HG03432 (cell line): ENCODE measurements around the gene CHCHD4.
"Not testable (repeated sequence)": the region's sequence is repeated elsewhere in the genome, so short reads cannot be mapped to it uniquely, and the experiment has no call there.

Source experiments
- ATAC-seq: cut with Tn5 transposase; IDR thresholded peaks from one replicate; pipeline ENCODE4 v1.9.1; 2021; ENCODE audit warnings: mild to moderate bottlenecking, moderate library complexity; ENCODE audit not compliant: unreplicated experiment

Gene CHCHD4

DNA sequence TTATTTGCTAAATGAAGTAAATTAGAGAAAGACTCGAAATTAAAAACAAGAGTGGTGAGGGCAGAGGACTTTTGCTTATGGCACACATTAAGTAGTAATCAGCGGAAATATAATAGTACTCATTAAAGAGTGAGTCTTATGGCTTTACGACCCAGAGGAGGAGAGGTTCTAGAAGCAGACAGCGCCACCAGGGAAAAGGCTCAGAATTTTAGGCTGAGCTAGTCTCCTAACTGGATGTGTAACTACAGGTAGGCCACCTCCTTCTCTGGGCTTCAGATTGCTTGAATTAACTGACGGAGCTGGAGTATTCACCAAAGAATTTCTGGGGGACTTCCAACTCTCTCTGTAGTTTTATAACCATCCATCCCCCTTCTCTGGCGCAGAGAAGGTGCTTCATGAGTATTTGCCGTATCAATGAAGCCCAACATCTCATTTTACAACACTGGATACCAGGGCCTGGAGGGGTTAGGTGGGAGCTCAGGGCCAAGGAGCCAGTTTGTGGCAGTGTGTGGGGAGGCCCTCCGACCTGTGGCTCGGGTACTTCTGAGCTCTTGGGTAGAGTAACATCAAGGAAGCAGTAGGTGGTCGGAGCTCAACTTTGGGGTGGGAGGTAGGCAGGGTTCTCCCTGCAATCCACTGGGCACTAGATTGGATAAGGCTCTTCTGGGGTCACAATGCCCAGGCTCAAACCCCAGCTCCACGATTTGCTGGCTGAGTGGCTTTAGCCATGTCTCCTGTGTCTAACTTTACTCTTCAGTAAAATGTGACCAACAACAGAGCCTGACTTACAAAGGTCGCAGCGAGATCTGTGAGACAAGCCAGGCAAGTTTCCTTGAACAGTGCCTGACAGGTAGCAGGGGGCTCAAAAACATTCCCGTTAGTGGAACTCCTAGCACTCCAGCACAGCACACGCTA lies 1.1 kb downstream of the CHCHD4 start:
- no peak for ATAC-seq

DNA sequence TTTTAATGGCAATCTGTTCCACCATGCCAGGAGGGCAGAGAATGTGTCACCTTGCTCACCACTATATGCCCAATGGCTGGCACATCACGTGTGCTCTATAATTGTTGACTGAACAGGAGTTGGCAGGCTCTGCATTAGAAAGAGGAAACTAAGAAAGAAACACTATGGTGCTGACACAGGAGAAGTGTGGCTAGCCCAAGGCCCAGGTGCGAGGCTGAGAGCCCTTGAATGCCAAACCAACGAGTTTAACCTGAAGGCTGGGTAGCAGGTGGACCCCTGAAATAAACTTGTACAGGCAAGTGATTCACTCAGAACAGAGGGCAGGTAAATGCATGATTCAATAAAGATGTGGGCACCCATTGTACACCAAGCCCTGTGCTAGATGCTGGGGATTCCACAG lies 2.4 kb downstream of the CHCHD4 start:
- no peak for ATAC-seq

DNA sequence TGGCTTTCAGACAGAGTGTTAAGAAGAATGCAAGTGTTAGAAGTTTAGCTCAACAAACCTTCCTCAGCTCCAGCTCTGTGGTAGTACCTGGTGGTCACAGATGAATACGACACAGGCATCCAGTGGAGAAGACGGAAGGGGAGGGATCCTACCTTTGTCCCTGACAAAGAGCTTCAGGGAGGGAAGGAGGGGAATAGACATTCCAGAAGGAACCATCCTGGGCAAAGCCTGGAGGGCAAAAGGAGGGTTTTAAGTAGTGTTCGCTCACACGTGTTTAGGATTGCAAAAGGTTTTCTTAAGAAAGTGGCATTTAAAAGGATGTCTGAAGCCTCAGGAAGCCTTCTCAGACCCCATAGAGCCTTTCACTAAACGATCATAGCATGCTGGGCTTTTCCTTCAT lies 2.8 kb downstream of the CHCHD4 start:
- ATAC-seq: no peak

DNA sequence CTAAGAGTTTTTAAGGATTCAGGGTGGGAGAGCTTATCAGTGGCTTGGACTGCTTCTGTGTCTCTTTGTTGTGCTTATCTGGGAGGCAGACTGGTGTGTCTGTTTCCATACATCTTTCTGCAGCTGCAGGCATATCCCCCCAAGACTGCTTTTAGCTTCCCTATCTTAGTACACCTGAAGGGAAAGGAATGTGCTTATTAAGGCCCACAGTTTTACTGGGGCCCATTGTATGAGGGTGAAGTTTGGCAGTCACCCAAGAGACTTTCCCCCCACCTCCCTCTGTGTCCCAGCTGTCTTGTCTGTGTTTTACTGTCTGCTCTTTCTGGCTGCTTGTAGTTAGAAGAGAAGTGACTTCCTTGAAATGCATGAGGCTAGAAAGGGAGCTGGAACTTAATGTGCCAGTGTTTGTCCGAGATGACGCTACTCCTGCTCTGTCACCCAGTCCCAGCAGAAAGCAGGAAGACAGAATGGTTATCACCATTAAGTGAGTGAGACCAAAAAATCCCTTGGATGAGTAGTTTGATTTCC lies 3.7 kb downstream of the CHCHD4 start:
- ATAC-seq: not testable (repeated sequence)

DNA sequence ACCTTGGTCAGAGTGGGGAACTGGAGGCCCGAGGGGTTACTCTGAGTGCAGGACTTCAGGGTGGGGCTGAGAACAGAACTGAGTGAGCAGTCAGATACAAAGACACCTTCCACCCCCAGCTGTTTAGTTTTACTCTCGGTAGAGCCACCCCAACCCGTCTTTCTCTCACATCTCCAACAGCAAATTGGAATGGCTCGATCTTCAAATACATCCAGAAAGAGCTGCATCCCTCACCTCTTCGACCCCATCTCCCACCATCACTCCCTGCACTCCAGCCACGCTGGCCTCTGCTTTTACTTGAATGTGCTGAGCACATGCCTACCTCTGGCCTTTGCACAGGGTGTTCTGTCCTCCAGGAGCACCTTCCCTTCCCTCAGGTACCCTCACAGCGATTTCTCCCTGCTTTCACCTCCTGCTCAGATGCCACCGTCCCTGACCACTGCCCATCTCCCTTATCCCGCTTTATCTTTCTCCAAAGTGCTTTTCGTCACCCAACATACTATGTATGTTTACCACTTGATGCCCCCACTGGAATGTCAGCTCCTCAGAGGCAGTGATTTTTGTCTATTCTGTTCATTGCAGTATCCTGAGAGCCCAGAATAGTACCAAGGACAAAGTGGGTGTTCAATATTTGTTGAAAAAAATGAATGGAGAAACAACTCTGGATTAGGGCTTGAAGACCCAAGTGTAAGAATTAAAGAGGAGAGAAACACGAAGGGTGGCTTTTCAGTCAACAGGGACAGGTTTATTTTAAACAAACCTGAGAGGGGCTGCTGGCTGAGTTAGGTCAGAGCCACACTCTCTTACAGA lies 4.4 kb downstream of the CHCHD4 start:
- ATAC-seq: no peak

DNA sequence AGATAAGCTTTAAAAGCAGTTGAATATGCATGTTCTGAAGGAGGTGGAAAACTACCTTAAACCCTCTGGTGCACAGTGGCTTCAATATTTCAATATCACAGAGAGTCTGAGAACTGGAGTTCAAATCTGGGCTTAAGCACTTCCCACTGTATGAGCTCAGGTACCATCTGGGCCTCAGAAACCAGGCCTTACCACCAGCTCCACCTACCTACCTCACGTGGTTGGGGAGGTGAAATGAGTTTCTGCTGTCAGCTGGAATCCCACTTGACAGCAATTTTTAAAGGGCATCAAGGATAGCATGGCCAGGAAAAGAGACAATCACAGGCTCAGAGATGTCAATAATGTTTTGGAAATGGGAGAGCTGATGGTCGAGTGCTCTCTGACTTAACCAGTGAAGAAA lies 5.0 kb downstream of the CHCHD4 start:
- no peak for ATAC-seq

DNA sequence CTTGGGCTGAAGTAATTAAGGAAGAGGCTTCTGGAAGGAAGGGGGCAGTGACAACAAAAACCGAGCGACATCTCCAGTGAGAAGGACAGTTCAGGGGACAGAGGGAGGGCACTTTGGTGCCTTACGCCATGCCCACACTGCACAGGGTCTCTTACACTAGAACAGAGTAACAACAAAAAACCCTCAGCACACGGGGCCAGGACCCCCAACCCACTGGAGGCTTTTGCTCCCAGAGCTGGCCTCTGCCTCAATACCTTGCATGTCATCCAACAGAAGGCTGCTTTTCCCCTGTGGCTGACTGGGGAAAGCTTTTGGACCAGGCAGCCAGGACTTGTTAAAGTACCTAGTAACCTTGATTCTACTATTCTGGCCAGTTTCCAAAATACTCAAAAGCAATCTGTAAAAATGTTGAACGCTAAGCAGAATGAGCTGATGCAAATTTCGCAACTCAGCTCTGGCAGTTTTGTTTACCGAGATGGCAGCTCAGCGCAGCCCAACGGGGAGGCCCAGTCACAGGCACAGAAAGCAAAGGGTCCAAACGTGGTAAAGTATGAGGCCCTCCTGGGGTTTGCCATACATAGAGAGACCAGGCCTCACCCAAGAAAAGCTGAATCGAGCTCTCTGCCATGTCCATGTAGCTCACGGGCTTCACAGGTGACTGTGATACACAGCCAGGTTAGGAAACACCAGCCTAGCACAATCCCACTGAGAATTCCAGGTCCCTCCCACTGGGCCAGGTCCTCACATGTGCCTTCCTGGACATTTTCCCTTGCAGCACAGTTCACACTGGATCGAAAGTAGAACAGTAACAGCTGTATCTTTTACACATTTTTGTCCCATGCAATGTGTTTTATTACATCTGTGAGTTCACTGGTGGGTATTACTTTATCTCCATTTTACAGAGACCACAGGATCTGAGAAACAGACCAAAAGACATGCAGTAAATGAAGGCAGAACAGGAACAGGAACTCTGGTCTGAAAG lies 6.0 kb downstream of the CHCHD4 start:
- no peak for ATAC-seq

DNA sequence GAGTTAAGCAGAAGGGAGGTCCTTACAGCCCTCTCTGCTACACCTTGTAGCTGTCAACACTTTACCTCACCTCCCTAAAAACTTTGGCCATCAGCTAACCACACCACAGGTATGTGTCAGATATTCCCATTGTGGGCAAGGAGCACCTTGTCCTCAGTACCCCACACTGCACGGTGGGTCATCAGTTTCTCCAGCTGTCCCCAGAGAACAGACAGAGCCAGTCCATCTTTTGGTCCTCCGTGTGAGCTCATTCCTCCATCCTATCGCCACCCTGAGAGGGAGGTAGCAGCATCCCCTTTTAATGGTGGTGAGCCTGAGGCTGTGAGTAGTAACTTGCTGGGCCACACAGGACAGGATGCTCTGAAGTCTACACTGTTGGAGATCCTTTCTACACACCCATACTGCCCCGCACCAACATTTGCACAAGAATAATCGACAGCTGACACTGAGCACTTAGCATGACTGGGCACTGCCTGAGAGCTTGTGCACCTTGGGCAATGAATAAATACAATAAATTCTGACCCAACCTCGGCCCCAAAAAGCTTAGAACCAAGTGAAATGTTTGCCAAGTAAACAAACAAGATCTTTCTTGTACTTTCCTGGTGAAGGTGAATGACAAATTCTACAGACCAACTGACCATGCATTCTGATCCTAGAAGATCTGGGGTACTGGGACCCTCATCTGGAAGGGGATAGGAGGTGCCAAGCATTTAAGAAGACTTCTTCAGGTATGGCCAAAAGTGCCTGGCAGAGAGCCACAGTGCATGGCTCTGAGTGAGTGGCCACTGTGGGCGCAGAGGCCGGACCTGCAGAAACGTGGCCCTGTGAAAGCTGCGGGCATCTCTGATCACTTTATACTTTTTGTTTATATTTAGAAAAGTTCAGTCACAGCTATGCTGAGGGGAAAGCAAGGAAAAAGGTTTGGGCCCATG lies 6.9 kb downstream of the CHCHD4 start:
- ATAC-seq: no peak

DNA sequence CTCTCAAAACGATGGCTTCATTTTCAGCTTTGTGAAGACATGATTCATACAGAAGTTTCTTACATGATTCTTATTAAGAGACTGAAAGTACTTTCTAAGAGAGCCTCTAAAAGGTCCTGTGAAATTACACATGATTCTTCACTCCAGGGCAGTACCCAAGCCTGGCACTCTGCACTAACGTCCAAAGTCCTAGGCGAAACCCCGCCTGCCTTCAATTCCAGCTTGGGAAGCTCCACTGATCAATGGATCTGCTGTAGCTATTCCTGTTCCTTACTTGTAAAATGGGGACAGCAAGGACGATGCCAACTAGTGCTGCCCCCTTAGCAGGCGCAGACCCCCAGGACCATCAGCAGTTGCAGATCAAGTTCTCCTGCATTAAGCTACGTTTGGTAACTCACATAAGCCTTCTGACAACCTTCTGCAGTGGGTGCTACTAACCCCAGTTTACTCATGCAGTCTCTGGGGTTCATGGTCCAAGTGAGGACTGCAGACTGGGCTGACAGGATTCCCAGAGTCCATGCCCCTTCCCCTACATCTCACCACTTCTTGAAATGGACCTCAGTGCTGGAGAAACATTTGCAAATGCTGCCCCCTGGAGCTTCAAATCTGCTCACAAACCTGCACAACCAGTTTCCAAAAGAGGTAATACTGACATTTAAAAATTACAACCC lies 10.6 kb downstream of the CHCHD4 start:
- ATAC-seq: no peak

DNA sequence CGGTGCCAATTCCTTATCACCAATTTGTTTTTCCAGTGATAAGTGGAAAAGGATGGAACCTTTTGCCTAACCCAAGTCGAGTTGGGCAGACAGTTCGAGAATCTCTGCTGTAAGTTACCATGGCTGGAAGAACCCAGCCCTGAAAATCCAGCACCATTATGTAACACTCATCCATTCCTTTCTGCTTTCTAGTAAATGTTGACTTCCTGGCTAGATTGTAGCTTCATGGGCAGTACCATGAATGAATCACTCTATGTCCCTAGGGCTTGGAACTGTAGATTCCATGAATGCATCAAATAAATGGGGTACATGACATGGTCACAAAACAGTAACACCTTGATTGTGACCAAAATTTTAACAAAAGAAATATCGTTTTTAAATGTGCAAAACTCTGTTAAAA lies 14.0 kb downstream of the CHCHD4 start:
- ATAC-seq: no peak

DNA sequence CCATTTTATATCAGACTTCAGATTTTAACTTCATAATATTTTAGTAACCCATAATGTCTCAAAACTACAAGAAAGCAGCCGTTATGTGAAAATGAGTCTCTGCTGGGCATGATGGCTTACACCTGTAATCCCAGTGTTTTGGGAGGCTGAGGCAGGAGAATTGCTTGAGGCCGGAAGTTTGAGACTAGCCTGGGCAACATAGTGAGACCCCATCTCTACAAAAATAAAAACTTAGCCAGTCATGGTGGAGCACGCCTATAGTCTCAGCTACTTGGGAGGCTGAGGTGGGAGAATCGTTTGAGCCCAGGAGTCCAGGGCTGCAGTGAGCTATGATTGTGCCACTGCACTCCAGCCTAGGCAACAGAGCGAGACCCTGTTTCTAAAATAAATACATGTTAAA lies 14.8 kb downstream of the CHCHD4 start:
- ATAC-seq: not testable (repeated sequence)

DNA sequence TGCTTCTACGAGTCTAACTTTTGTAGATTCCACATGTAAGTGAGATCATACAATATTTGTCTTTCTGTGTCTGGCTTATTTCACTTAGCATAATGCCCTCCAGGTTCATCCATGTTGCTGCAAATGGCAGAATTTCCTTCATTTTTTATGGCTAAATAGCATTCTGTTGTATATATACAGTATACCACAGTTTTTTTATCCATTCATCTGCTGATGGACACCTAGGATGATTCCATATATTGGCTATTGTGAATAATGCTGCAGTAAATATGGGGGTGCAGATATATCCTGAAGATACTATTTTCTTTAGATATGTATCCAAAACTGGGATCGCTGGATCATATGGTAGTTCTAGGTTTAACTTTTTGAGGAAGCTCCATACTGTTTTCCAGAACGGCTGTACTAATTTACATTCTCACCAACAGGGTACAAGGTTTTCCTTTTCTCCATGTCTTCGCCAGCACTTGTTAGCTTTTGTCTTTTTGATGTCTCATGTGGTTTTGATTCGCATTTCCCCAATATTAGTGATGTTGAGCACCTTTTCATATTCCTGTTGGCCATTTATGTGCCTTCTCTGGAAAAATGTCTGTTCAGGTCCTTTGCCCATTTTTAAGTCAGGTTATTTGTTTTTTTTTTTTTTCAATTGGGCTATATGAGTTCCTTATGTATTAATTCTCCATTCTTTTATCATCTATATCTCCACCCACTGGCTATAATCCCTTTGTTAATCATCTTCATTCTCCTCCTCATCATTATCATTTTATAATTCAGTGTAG lies 26.9 kb downstream of the CHCHD4 start:
- ATAC-seq: no peak

DNA sequence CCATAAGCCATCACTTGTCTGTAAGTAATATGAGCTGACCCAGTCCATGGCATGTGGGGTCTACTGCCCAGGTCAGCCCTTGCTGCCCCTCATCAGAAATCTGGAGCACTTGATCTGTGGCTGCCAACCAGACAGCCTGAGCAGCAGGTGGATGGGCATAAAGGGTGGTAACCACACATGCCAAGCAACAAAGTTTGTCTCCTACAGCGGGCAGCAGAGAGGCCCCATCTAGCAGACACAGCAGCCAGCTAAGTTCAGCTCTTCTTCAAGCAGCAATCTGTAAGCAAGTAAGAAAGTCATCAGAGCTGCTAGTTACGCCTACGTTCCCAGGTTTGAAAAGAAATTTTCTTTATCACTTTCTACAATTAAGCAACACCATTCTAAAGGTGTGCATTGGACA lies 27.9 kb downstream of the CHCHD4 start:
- ATAC-seq: no peak

DNA sequence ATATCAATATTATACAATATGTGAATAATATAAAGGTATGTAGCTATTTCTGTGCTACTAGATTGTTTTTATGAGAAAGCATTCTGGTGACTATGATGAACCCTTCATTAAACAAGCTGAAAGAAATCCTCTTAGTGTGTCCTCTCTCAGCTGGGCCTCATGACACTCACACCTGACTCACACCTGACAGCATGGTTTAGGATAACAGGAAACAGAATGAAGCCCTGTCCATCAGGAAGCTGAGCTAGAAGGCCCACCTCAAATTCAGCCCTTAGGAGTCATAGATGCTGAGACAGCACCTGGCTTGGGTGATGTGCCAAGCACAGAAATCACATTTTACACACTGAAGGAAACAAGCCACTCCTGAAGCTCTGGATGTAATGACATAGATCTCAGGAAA lies 30.8 kb downstream of the CHCHD4 start:
- no peak for ATAC-seq

DNA sequence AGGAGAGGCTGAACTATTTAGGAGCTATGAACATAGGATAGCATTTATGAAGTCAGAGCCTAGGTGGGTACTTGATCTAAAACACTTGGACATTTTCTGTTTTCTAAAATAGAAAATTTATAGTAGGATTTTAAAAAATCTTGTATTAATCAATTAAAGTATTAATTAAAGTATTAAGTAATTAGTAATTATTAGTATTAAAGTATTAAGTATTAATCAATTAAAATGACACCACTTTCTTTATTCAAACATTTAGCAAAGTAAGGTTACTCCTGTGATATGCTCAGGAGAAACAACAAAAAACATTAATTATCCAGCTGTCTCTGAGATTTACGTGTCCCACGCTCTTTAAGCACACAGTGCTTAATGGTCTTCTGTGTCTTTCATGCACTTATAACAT lies 32.2 kb downstream of the CHCHD4 start:
- no peak for ATAC-seq

DNA sequence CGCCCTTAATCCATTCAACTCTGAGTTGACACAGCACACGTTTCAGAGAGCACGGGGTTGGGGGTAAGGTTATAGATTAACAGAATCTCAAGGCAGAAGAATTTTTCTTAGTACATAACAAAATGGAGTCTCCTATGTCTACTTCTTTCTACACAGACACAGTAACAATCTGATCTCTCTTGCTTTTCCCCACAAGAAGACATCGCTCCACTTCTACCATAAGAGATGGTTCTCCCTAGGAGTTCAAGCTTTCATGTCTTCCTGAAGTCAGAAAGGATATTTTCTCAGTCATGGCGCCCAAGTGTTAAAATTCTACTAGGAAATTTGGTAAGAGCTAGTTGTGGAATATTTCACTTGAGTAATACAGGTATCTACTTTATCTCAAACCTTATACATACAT lies 32.7 kb downstream of the CHCHD4 start:
- not testable (repeated sequence) for ATAC-seq

DNA sequence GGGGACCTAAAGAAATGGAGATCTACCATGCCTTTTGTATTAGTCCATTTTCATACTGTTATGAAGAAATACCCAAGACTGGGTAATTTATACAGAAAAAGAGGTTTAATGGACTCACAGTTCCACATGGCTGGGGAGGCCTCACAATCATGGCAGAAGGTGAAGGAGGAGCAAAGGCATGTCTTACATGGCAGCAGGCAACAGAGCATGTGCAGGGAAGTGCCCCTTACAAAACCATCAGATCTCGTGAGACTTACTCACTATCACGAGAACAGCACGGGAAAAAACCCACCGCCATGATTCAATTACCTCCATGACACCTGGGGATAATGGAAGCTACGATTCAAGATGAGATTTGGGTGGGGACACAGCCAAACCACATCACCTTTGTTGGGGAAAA lies 37.2 kb downstream of the CHCHD4 start:
- ATAC-seq: not testable (repeated sequence)

DNA sequence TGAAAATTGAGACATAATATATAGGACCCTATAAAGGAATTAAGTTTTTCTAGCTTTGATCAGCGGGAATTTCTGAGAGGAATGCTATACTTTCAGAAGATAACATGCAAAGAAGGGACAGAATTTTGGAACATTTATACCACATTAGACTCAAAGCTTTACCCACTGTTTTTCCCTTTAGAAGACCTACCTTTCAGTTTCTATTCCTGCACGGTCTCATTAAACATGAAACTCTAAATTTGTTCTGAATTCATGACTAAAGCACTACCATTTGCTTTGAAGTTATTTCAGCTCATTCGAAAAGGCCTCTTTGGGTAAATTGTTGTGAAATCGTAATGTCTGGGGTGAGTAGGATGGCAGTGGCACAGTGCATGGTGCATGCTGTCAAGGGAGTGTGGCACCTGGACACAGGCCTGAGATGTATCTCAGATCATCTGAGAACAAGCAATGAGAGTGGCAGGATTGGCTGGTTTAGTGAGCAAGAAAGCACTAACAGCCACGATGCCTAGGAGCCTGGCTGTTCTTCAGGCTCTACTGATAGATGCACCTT lies 42.5 kb downstream of the CHCHD4 start:
- no peak for ATAC-seq
